GM19468 (cell line): ENCODE results near the gene DPH3.

Source experiments
- ATAC-seq: cut with Tn5 transposase; IDR thresholded peaks from one replicate; pipeline ENCODE4 v1.9.1; 2021; ENCODE audit warnings: mild to moderate bottlenecking, moderate library complexity, moderate number of reproducible peaks; ENCODE audit not compliant: unreplicated experiment; ENCODE audit errors: extremely low read depth

DPH3 gene

DNA sequence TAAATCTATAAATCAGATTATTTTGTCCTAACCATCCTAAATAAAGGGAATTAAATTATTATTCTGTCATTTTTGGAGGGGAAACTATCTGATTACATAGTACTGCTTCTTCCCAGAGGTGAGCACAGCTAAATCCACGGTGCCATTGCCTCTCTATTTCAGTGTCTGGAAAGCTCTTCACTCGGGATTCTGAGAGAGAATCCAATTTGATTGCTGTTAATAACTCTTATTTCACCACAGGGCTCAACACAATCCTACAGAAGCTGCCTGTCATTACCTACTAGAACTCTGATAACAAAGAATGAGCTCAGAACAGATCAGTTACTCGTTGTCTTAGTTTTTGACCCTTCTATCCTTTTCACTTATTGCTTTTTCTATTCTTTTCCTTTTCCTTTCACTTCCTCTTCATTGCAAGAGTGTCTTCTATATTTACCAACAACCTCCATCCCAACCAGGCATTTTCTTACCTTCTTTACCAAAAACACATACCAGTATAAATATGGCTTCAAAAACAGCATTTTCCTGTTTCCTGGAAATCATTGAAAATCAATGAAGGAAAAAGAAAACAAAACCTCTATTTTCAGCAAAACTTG lies 30.7 kb upstream of the DPH3 start:
- no peak for ATAC-seq

DNA sequence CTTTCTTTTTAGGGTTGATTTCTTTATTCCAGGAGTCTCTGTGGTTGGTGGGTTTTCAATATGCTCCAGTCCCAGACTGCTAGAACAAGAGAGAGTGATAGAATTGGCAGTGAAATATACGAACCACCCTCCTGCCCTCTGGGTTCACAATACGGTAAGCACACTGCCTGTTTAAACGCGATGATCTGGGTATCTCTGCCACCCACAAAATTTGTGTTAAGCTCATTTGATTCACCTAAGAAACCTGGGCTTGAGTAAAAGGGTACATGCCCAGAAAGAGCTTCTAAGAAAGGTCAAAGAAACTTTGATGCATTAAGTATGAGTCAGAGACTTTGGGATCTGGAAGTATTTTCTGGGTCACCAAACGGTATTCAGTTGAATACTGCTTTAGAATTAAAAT lies 30.1 kb upstream of the DPH3 start:
- no peak for ATAC-seq

DNA sequence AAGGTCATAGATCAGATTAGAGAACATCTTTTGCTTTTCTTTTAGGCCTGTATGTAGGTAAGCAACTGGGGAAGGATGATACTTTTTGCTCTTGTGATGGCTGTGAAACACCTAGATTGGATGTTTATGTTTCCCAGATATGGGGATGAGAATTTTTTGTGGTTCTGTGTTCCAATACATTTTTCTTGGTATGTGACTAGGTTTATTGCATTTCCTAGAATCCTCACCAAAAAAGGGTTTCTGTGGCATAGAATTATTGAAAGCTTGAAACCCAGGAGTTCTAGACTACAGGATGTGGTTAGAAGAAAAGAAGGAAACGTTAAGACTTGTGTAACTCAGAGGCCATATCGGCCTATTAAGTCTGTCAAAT lies 26.1 kb upstream of the DPH3 start:
- no peak for ATAC-seq

DNA sequence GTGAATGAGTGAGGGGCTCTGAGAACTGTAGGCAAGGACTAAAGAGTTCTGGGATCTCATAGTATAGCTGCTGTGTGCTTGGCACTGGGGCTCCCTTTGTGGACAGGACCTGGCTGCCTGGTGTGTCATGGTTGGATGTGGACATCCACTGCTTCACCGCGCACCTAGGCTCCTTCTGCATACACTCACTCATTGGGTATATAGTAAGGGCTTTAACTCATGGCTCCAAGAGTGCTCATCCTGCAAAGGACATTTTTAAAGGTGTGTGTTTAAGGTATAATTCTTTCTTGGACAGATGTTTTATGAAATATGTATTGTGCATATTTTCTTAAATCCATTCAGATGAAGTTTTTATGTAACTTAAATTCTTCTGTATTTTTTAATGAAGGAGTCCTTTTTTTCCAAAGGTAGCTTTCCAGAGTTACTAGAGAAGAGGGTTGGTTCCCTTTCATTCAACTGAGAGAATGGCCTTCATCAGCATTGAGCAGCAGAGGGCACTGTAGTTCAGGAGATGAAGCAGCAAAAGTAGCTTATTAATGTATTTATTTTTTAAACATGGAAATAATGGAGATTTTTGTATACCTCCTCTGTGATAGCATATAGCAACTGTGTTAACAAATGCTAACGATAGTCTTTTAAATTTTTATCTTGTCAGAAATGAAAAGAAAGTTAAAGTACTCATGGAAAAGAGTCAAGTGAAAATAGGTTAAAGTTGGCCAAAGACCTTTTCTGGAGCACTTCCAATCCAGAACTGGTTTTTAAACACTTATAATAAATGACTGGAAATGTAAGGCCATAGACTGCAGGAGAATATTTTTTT lies 25.5 kb upstream of the DPH3 start:
- no peak for ATAC-seq

DNA sequence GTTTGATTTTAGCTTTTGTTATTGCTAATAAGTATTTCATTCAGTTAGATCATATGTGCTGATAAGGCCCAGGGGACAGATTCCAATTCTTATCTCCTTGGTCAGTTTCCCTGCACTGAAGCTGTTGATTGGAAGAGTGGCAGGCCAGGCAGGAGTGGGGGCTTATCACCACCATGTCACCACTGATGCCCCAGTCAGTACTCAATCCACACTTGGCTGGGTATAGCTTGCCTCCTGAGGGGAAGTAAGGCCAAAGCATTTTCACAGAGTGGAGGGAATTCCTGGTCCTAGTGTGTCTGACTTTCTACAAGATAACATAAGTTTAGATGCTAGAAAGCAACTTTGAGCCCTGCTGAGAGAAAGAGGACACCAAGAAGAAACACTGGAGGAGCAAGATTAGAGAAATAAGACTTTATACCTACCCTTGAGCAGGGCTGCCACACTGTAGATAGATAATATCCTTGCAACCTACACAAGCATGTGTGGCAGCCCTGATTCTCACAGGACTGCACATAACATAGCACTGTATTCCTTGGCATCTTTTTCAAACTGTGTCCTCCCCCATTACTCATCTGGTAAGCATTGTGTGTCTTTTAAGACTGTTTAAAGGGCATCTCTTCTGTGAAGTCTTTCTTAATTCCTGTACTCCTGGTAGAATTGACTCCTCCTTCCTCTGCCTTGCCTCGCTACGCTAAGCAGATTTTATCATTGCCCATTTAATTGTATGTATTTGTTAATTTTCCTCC lies 24.6 kb upstream of the DPH3 start:
- ATAC-seq, result no peak

DNA sequence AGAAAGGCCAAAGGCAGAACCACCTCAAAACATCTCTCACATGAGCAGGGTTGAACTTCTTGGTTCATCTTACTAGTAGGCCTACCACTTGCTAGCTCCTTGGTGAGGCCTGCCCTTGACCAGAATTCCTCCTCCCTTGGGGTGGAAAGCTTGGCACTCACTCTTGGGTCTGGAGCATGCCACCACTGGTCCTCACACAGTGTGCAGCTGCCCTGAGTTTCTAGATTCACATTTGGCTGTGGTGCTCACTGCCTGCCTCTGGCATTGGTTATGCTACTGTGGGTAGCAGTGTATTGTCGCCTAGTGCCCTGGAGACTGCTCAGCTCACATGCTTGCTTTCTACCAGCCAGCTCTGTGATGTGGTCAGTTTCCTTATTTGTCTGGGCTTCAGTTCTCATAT lies 23.9 kb upstream of the DPH3 start:
- no peak for ATAC-seq

DNA sequence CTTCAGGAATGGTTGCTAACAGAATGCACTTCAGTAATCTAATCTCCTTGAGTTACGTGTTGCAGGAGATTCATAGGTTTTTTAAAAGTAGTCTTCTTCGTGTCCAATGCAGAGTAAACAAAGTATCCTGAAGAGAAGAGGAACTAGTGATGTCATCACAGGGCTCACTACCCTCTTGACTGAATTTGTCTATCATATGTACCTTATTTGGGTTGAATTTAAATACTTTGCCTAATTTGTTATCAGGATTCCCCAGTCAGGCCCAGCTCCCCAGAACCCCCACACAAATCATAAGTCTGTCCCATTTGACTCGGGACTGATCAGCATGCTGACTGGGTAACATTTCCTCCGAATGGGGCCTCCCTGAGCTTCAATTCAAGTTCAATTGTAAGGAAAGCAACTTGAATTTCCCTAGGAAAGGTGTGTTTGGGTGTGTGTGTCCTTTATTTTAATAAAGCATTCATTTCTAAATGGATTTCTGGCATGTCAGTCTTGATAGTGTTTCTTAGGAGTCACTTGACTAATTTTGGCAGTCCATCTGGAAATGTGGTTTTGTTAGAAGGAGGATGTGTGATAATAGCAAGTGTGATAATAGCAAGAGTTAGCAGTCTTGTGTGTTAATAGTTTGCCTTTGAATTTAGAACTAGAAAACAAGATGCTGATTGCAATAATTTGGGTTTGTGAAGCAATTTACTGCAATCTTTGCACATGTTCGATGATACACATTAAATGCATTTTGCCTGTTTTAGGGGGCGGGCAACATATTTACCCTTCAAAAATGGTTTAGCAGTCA lies 22.2 kb upstream of the DPH3 start:
- no peak for ATAC-seq

DNA sequence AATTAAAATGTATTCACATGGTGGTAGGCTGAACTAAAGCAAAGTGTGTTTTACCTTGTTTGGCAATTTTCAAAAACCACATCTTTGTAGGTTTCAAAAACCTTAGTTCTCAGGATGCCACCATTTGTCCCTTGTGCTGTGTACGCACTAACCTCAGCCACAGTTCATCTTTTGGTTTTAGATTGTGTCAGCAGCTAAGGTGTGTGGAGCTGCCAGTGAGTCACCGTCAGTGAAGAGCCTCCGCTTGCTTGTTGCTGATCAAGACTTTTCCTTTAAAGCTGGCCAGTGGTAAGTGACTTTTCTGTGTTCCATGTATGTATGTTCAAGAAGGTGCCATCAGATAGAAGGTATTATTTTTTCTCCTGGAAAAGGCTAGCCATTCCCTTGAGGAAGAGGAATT lies 21.4 kb upstream of the DPH3 start:
- no peak for ATAC-seq

DNA sequence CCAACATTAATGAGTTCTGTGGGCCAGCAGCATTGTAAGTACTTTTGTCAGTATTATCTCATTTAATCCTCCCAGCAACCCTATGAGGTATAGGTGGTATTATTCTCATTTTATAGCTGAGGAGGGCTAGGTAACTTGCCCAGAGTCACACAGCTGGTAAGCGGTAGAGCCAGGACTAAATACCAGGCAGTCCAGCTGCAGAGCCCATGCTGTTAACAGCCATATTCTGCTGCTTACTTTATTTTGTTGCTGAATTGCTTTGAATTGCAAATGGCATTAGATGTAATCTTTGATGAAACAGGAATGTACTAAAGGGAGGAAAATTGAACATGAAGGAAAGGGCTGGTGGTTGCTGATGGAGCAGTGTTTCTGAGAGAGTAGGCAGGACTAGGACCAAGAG lies 19.9 kb upstream of the DPH3 start:
- ATAC-seq, result no peak

DNA sequence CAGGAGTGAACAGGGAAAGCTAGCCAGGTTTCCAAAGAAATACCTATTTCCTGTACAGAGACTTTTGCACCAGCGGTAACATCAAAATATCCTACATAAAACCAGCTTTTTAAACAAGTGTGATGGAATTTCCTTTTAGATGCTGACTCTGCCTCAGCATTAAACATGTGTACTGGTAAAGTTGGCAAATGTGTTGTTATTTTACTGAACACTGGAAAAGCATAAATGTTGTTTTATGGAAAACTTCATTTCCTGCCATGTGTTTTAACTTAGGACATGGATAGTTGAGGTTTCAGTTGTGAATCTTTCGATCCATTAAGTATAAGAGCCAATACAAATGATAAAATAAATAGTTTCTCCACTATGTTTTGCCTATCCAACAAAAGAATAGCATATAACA lies 15.9 kb upstream of the DPH3 start:
- no peak for ATAC-seq

DNA sequence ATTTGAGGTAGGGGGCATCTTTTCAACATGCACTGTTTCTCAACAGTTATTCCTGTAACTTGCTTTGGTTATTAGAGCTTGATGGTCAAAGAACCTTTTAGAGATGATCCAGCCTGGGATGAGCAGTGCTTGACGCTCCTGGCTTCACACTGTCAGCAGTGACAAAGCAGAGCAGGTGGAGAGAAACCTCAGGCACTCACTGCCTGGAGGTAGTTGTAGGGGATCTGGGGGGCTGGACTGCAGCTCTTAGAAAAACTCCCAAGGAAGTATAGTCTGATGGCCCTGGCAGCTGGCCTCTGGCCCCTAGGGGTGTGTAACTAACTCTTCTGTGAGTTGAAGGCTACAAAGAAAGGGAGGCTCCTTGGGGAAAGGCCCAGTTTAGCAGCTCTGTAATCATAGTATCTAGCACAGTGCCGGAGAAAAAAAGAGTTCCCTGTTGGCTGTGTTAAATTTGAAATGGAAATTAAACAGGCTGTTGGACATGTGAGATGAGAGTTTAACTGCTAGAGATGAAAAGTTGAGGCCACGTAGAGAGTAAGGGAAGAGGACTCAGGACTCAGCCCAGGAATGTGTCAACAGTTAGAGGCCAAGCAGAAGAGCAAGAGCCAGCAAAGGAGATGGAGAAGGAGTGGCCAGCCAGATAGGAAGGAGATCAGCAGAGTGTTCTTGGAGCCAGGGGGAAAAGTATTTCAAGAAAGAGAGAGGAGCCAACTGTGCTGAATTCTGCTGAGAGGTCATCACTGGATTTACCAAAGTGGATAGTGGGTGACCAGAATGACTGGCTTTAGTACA lies 14.5 kb upstream of the DPH3 start:
- ATAC-seq, result no peak

DNA sequence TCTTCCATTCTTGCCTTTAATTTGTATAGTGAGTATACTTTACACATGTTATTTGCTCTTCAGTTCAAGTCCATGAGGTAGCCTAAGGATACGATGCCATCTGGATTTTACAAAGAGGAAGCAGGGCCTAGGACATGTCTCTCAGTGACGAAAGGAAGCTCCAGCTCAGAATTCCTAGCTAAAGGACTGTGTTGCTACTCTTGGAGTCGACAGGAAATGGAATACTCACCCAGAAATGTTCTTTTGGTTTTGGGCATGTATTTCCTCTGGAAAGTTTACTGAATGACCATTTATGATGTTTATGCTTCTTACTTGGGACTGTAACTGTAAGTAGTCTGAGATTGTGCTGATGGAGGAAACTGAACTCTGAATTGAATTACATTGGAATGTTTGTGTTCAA lies 12.7 kb upstream of the DPH3 start:
- ATAC-seq, result no peak

DNA sequence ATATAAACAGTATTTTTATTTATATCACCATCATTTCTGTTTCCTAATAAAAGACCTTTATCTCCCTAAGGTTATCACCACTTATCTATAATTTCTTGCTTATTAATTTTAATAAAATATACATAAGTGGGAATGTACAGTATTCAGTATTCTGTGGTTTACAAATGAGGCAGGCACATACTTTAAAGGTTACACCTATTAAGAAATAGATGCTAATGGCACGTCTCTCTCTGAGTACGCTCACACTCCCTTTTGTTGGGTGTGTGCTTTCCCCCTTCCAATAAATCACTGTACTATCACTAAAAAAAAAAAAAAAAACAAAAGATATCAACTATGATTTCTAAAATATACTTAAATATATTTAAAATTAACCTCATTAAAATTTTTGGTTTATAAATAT lies 9.1 kb upstream of the DPH3 start:
- no peak for ATAC-seq

DNA sequence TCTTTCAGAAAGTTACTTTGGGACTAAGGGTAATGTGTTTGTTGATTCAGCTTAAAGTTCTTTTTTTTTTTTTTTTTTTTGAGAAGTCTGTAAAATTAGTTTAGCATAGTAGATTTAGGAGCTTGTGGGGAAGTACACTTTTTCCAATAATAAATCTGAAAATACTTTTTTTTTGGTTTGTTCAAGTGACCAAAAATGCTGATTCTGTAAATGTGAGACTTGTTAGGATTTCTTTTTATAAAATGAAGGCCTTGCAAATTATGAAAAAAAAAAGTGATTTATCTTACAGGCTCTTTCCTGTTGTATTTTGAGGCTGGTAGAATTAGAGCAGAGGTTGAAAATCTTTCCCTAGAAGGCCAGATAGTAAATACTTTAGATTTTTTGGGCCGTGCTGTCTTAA lies 7.8 kb upstream of the DPH3 start:
- ATAC-seq, result no peak

DNA sequence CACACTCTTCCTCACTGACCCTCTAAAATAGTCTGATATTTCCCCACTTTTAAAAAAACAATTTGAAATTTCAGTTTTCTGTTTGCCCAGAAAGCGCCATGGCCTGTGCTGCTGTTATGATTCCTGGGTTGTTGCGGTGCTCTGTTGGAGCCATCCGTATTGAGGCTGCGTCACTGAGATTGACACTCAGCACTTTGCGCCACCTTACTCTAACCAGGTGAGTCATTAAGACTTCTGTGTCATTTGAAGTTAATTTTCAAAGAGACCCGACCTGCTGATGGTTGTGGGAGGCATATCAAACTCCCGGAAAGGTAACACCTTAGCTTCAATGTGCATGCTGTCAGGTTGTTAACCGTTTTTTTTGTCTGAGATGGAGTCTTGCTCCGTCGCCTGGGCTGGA lies 6.1 kb upstream of the DPH3 start:
- no peak for ATAC-seq

DNA sequence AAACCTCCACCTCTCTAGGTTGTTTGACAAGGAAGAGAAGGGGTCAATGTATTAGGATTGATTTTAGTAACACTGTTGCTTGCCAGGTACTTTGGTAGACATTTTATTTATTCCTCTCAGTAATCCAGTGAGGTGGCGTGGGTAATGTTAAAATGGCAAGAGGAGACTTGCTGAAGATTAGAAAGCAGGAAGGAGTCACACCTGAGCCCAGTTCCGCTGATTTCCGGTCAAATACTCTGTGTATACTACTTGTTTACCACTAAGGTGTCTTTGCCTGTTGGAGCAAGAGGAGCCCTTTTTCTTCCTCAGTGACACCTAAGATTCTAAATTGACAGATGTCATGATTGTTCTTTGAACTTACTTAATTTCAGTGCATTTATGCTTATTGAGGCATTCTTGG lies 2.0 kb upstream of the DPH3 start:
- no peak for ATAC-seq

DNA sequence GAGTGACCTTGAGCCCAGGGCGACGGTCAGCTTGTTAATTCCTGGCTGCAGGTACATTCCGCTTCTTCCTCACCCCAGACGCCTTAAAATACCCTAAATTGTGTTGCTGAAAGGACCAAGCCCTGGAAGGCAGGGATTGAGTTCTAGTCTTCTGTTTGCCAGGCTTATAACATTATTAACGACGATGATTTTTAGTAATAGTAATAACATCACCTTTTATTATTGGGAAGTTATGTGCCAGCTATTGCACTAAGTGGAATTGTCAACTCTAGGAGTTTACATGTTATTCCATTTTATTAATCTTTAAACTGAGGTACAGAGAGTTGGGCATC lies 678 bp upstream of the DPH3 start:
- ATAC-seq, result no peak

DNA sequence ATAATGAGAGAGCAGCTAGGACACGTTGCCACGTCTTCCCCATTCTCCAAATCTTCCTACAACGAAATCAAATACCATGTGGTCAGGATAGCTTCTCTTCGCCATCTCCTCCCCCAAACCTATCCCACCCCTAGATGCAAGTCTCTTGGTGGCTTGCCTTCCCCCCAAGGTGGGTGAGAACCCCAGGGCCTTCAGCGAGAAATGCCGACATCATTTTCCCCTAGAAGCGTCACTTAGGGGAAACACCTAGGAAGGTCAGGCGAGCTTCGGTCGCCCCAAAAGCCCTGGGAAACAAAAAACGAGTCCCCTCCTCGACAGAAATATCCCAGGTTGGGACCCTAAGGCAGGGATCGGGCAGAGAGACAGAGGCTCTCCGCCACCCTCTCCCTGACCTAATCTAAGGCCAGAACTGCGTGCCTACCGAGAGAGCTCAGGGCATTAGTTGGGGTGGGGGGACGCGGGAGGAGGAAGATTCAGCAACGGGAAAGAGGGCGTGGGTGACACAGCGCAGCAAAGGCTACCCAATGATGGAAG lies 502 bp downstream of the DPH3 start:
- ATAC-seq, result no peak

DNA sequence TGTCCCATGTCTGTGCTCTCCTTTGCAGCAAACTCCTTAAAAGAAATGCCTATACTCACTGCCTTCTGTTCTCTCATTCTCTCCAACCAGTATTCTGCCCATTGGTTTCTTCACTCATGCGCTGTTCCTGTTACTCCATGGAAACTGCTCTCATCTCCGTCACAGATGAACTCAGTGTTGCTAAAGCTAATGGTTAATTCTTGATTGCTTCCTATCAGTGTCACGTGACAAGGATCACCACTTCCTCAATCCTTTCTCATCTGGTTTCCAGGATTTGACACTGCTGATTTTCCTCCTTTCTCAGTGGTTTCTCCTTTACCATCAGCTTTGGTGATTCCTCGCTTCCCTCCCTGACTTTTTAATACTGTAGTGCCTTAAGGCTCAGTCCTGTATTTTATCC lies 2.6 kb downstream of the DPH3 start:
- ATAC-seq, result no peak

DNA sequence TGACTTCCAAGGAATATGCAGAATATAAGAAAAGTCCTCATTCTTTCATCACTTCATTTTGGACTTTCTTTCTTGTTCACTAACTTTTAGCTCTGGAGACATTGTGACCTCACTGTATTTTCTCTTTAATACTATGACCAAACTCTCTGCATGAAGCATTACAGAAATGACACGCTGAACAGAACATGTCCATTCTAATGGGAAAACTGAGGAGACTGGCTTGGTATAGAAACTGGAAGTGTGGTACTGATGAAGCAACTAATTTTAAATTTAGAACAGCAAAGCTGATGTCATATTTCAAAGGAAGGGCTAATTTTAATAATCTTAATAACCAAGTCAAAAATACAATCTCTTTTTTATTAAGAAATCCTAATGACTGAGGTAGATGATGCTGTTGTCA lies 4.7 kb downstream of the DPH3 start:
- no peak for ATAC-seq
